ENCODE measurements around the gene OR8B8.
A peak's percentile ranks its signal among the peaks of the same experiment; 100 is the strongest.
"Not testable (repeated sequence)": the region's sequence is repeated elsewhere in the genome, so short reads cannot be mapped to it uniquely, and the experiment has no call there.

Gene OR8B8

GRCh38 chr11:124421043-124421442 lies 24.5 kb downstream of the OR8B8 start:
- Histone ChIP-seq H3K27ac (ENCODE audit: insufficient read depth in 1 of 2, low read depth in 1 of 2, low read length in 2 of 2, poor library complexity in 1 of 2, severe bottlenecking in 2 of 2) (no peak overlapping the region), H3K4me3 (ENCODE audit: control insufficient read depth in 1 of 7, extremely low read depth in 1 of 7, insufficient read depth in 4 of 7, low read depth in 2 of 7, low read length in 6 of 7) (no peak overlapping the region), H3K9me3 (ENCODE audit: control extremely low read depth in 1 of 5, control insufficient read depth in 4 of 5, insufficient read depth in 2 of 5, low read depth in 1 of 5, low read length in 4 of 5) (no peaks in the 10 kb centered on the region), H3K27me3 (replicated peaks in 2 of 5; ENCODE audit: control insufficient read depth in 4 of 5, insufficient read depth in 5 of 5, low read length in 4 of 5) (peaks cover 0 to 24% (median 9%) of the 10 kb centered on the region in 5 experiments), H3K36me3 (ENCODE audit: control insufficient read depth in 4 of 4, insufficient read depth in 4 of 4, low read length in 3 of 4) (no peaks in the 10 kb centered on the region), H3K4me1 (ENCODE audit: control extremely low read depth in 1 of 4, control insufficient read depth in 4 of 4, insufficient read depth in 4 of 4, low read length in 3 of 4) (no peaks in the 10 kb centered on the region)
- DNase-seq = no peak
- ChIA-PET CTCF (interaction anchor here (0.6 kb wide), 1 partner anchor 417 kb away, joined by 3 read pairs; no protein-coding TSS in a partner anchor), POLR2A (no interaction called here)
- 79% methylated on average over 4 of the region's 4 CpGs for WGBS (ENCODE audit: insufficient coverage)

GRCh38 chr11:124415356-124415923 lies 30.1 kb downstream of the OR8B8 start:
- no peaks in the 10 kb centered on the region for H3K9me3 ChIP-seq (ENCODE audit: control extremely low read depth in 1 of 5, control insufficient read depth in 4 of 5, insufficient read depth in 2 of 5, low read depth in 1 of 5, low read length in 4 of 5)
- CTCF ChIA-PET = interaction anchor here (0.7 to 7.1 kb wide), 18 partner anchors 9 to 521 kb away, joined by 3 to 57 read pairs (median 4); partner anchors contain the start of genes OR8B4 and TBRG1
- WGBS (ENCODE audit: insufficient coverage) = no CpG with 5 or more reads among the region's 5 CpGs

GRCh38 chr11:124409906-124410305 lies 35.6 kb downstream of the OR8B8 start:
- CTCF ChIA-PET = interaction anchor here (1.0 kb wide), 1 partner anchor 176 kb away, joined by 3 read pairs; no protein-coding TSS in a partner anchor
- Histone ChIP-seq H3K4me3 (ENCODE audit: control insufficient read depth in 1 of 7, extremely low read depth in 1 of 7, insufficient read depth in 4 of 7, low read depth in 2 of 7, low read length in 6 of 7) (no peak overlapping the region), H3K27me3 (replicated peaks in 2 of 5; ENCODE audit: control insufficient read depth in 4 of 5, insufficient read depth in 5 of 5, low read length in 4 of 5) (peaks cover 0 to 17% (median 0%) of the 10 kb centered on the region in 5 experiments), H3K27ac (ENCODE audit: insufficient read depth in 1 of 2, low read depth in 1 of 2, low read length in 2 of 2, poor library complexity in 1 of 2, severe bottlenecking in 2 of 2) (no peak overlapping the region), H3K36me3 (ENCODE audit: control insufficient read depth in 4 of 4, insufficient read depth in 4 of 4, low read length in 3 of 4) (no peaks in the 10 kb centered on the region), H3K4me1 (ENCODE audit: control extremely low read depth in 1 of 4, control insufficient read depth in 4 of 4, insufficient read depth in 4 of 4, low read length in 3 of 4) (no peaks in the 10 kb centered on the region), H3K9me3 (ENCODE audit: control extremely low read depth in 1 of 5, control insufficient read depth in 4 of 5, insufficient read depth in 2 of 5, low read depth in 1 of 5, low read length in 4 of 5) (no peaks in the 10 kb centered on the region)
- POLR2A ChIA-PET = no interaction called here
- WGBS (ENCODE audit: insufficient coverage) = 94% methylated on average over 5 of the region's 7 CpGs
- peak in 1 of 3 donors; percentile 4 for DNase-seq

More at GRCh38 chr11:124415356-124415923, 30.1 kb downstream of the OR8B8 start:
- Histone ChIP-seq H3K4me3 (ENCODE audit: control insufficient read depth in 1 of 7, extremely low read depth in 1 of 7, insufficient read depth in 4 of 7, low read depth in 2 of 7, low read length in 6 of 7) (no peak overlapping the region), H3K4me1 (ENCODE audit: control extremely low read depth in 1 of 4, control insufficient read depth in 4 of 4, insufficient read depth in 4 of 4, low read length in 3 of 4) (no peaks in the 10 kb centered on the region), H3K27ac (ENCODE audit: insufficient read depth in 1 of 2, low read depth in 1 of 2, low read length in 2 of 2, poor library complexity in 1 of 2, severe bottlenecking in 2 of 2) (no peak overlapping the region), H3K27me3 (replicated peaks in 2 of 5; ENCODE audit: control insufficient read depth in 4 of 5, insufficient read depth in 5 of 5, low read length in 4 of 5) (peaks cover 0 to 11% (median 0%) of the 10 kb centered on the region in 5 experiments), H3K36me3 (ENCODE audit: control insufficient read depth in 4 of 4, insufficient read depth in 4 of 4, low read length in 3 of 4) (no peaks in the 10 kb centered on the region)
- DNase-seq = peak; percentile 66 to 82 (median 76)
- POLR2A ChIA-PET = no interaction called here

GRCh38 chr11:124405581-124405980 lies 39.9 kb downstream of the OR8B8 start:
- DNase-seq = no peak
- no peak overlapping the region for H3K4me3 ChIP-seq (ENCODE audit: control insufficient read depth in 1 of 7, extremely low read depth in 1 of 7, insufficient read depth in 4 of 7, low read depth in 2 of 7, low read length in 6 of 7)
- no peaks in the 10 kb centered on the region for H3K36me3 ChIP-seq (ENCODE audit: control insufficient read depth in 4 of 4, insufficient read depth in 4 of 4, low read length in 3 of 4)
- no peaks in the 10 kb centered on the region for H3K9me3 ChIP-seq (ENCODE audit: control extremely low read depth in 1 of 5, control insufficient read depth in 4 of 5, insufficient read depth in 2 of 5, low read depth in 1 of 5, low read length in 4 of 5)
- ChIA-PET POLR2A (no interaction called here), CTCF (interaction anchor here (1.9 kb wide), 1 partner anchor 10 kb away, joined by 9 read pairs; no protein-coding TSS in a partner anchor)
- H3K4me1 ChIP-seq (ENCODE audit: control extremely low read depth in 1 of 4, control insufficient read depth in 4 of 4, insufficient read depth in 4 of 4, low read length in 3 of 4) = no peaks in the 10 kb centered on the region
- H3K27me3 ChIP-seq (replicated peaks in 2 of 5; ENCODE audit: control insufficient read depth in 4 of 5, insufficient read depth in 5 of 5, low read length in 4 of 5) = peaks cover 0 to 19% (median 0%) of the 10 kb centered on the region in 5 experiments
- 100% methylated on average over 2 of the region's 2 CpGs for WGBS (ENCODE audit: insufficient coverage)
- no peak overlapping the region for H3K27ac ChIP-seq (ENCODE audit: insufficient read depth in 1 of 2, low read depth in 1 of 2, low read length in 2 of 2, poor library complexity in 1 of 2, severe bottlenecking in 2 of 2)

GRCh38 chr11:124403186-124403585 lies 42.3 kb downstream of the OR8B8 start:
- WGBS (ENCODE audit: insufficient coverage) = no CpG with 5 or more reads among the region's 27 CpGs
- H3K4me3 ChIP-seq (ENCODE audit: control insufficient read depth in 1 of 7, extremely low read depth in 1 of 7, insufficient read depth in 4 of 7, low read depth in 2 of 7, low read length in 6 of 7); DNase-seq; POLR2A ChIA-PET; H3K27ac ChIP-seq (ENCODE audit: insufficient read depth in 1 of 2, low read depth in 1 of 2, low read length in 2 of 2, poor library complexity in 1 of 2, severe bottlenecking in 2 of 2); H3K36me3 ChIP-seq (ENCODE audit: control insufficient read depth in 4 of 4, insufficient read depth in 4 of 4, low read length in 3 of 4); H3K9me3 ChIP-seq (ENCODE audit: control extremely low read depth in 1 of 5, control insufficient read depth in 4 of 5, insufficient read depth in 2 of 5, low read depth in 1 of 5, low read length in 4 of 5); H3K4me1 ChIP-seq (ENCODE audit: control extremely low read depth in 1 of 4, control insufficient read depth in 4 of 4, insufficient read depth in 4 of 4, low read length in 3 of 4): not testable (repeated sequence)
- CTCF ChIA-PET = interaction anchor here (1.4 to 1.6 kb wide), 2 partner anchors 31 to 186 kb away, joined by 3 to 5 read pairs; no protein-coding TSS in a partner anchor
- H3K27me3 ChIP-seq (replicated peaks in 2 of 5; ENCODE audit: control insufficient read depth in 4 of 5, insufficient read depth in 5 of 5, low read length in 4 of 5) = peaks cover 0 to 19% (median 0%) of the 10 kb centered on the region in 5 experiments

- ChIA-PET POLR2A (interaction anchor here (0.6 kb wide), 1 partner anchor 19 kb away, joined by 3 read pairs; no protein-coding TSS in a partner anchor), CTCF (interaction anchor here (0.6 to 1.7 kb wide), 16 partner anchors 9 to 464 kb away, joined by 3 to 8 read pairs (median 4); no protein-coding TSS in a partner anchor)
- DNase-seq = peak; percentile 59 to 83 (median 77)
- no peak overlapping the region for H3K27ac ChIP-seq (ENCODE audit: insufficient read depth in 1 of 2, low read depth in 1 of 2, low read length in 2 of 2, poor library complexity in 1 of 2, severe bottlenecking in 2 of 2)
- H3K4me3 ChIP-seq (ENCODE audit: control insufficient read depth in 1 of 7, extremely low read depth in 1 of 7, insufficient read depth in 4 of 7, low read depth in 2 of 7, low read length in 6 of 7) = no peak overlapping the region
- H3K27me3 ChIP-seq (replicated peaks in 2 of 5; ENCODE audit: control insufficient read depth in 4 of 5, insufficient read depth in 5 of 5, low read length in 4 of 5) = peaks cover 0 to 19% (median 0%) of the 10 kb centered on the region in 5 experiments
- H3K36me3 ChIP-seq (ENCODE audit: control insufficient read depth in 4 of 4, insufficient read depth in 4 of 4, low read length in 3 of 4) = no peaks in the 10 kb centered on the region
- no peaks in the 10 kb centered on the region for H3K9me3 ChIP-seq (ENCODE audit: control extremely low read depth in 1 of 5, control insufficient read depth in 4 of 5, insufficient read depth in 2 of 5, low read depth in 1 of 5, low read length in 4 of 5)
- no peaks in the 10 kb centered on the region for H3K4me1 ChIP-seq (ENCODE audit: control extremely low read depth in 1 of 4, control insufficient read depth in 4 of 4, insufficient read depth in 4 of 4, low read length in 3 of 4)
- 0% methylated on average over 1 of the region's 8 CpGs for WGBS (ENCODE audit: insufficient coverage)
Measured at GRCh38 chr11:124402326-124402922, 43.1 kb downstream of the OR8B8 start.

GRCh38 chr11:124398924-124399323 lies 46.6 kb downstream of the OR8B8 start, which contains the start of gene OR8B3:
Gene OR8B3, minus strand, starts transcription at chr11:124399024. Its CDS starts 1,673 bp downstream, at chr11:124397351.
- CTCF ChIA-PET = no interaction called here
- H3K9me3 ChIP-seq (ENCODE audit: control extremely low read depth in 1 of 5, control insufficient read depth in 4 of 5, insufficient read depth in 2 of 5, low read depth in 1 of 5, low read length in 4 of 5) = no peaks in the 10 kb centered on the region
- H3K27me3 ChIP-seq (replicated peaks in 2 of 5; ENCODE audit: control insufficient read depth in 4 of 5, insufficient read depth in 5 of 5, low read length in 4 of 5) = no peaks in the 10 kb centered on the region
- no peak within 1 kb of the TSS for H3K27ac ChIP-seq (ENCODE audit: insufficient read depth in 1 of 2, low read depth in 1 of 2, low read length in 2 of 2, poor library complexity in 1 of 2, severe bottlenecking in 2 of 2)
- DNase-seq = no peak
- H3K36me3 ChIP-seq (ENCODE audit: control insufficient read depth in 4 of 4, insufficient read depth in 4 of 4, low read length in 3 of 4) = no peaks in the 10 kb centered on the region
- no peaks in the 10 kb centered on the region for H3K4me1 ChIP-seq (ENCODE audit: control extremely low read depth in 1 of 4, control insufficient read depth in 4 of 4, insufficient read depth in 4 of 4, low read length in 3 of 4)
- POLR2A ChIA-PET = no interaction called here
- no peak within 1 kb of the TSS for H3K4me3 ChIP-seq (ENCODE audit: control insufficient read depth in 1 of 7, extremely low read depth in 1 of 7, insufficient read depth in 4 of 7, low read depth in 2 of 7, low read length in 6 of 7)

All from common myeloid progenitor, CD34-positive (primary cell).